WTC11 (cell line): ENCODE data around the gene CEBPB. TPM values are rescaled to one million over a fixed set of nuclear protein-coding genes. Genes with fewer than 3 reads are reported as not detected.

Experiments used
- ATAC-seq: fragments of 200-7000 bp; cut with Tn5 transposase; 2 replicates; pipeline ENCODE4 v1.10.0; 2021; ENCODE audit warnings: mild to moderate bottlenecking, moderate library complexity
- CTCF ChIA-PET: fragments of 300-600 bp; sonication (Branson Sonifier 250); formaldehyde crosslinking; loops from one replicate; lab custom pipeline; 2021; ENCODE audit warnings: antibody characterized with exemption; lab: Charles Lee
- POLR2A ChIA-PET: fragments of 350-600 bp; sonication (Branson Sonifier 250); formaldehyde crosslinking; loops from one replicate; lab custom pipeline; 2021; ENCODE audit warnings: antibody characterized with exemption; lab: Charles Lee
- DNase-seq: peaks from one replicate; pipeline ENCODE4 v3.0.0; 2021; ENCODE audit warnings: low spot score
- H3K27ac Mint-ChIP-seq: 2 replicates; pipeline ENCODE4 v1.8.0; 2021; ENCODE audit warnings: mixed read lengths
- H3K27me3 Mint-ChIP-seq: 2 replicates; pipeline ENCODE4 v1.8.0; 2021; ENCODE audit warnings: low read depth, mild to moderate bottlenecking, moderate library complexity, mixed read lengths
- H3K36me3 Mint-ChIP-seq: 2 replicates; pipeline ENCODE4 v1.8.0; 2021; ENCODE audit warnings: mixed read lengths
- H3K4me1 Mint-ChIP-seq: 2 replicates; pipeline ENCODE4 v1.8.0; 2022; ENCODE audit warnings: mixed read lengths
- H3K4me3 Mint-ChIP-seq: 2 replicates; pipeline ENCODE4 v1.8.0; 2021; ENCODE audit warnings: mild to moderate bottlenecking, moderate library complexity, mixed read lengths
- H3K9me3 Mint-ChIP-seq: 2 replicates; pipeline ENCODE4 v1.8.0; 2021; ENCODE audit warnings: mixed read lengths
- AFF4 ChIP-seq: sonication (generic); formaldehyde crosslinking; IDR thresholded peaks from 2 replicates; pipeline ENCODE4 v1.8.1; 2023; ENCODE audit warnings: mild to moderate bottlenecking, missing genetic modification reagents, borderline replicate concordance
- ELF4 ChIP-seq: sonication (generic); formaldehyde crosslinking; IDR thresholded peaks from 2 replicates; pipeline ENCODE4 v1.8.1; 2022; ENCODE audit warnings: low read depth, mild to moderate bottlenecking, moderate library complexity, missing genetic modification reagents
- GABPB1 ChIP-seq: sonication (generic); formaldehyde crosslinking; IDR thresholded peaks from 2 replicates; pipeline ENCODE4 v1.8.1; 2023; ENCODE audit warnings: mild to moderate bottlenecking, missing genetic modification reagents
- KAT7 ChIP-seq: sonication (generic); formaldehyde crosslinking; IDR thresholded peaks from 2 replicates; pipeline ENCODE4 v1.8.1; 2023; ENCODE audit warnings: missing genetic modification reagents, mild to moderate bottlenecking, borderline replicate concordance
- STAT6 ChIP-seq: sonication (generic); formaldehyde crosslinking; conservative IDR thresholded peaks from 2 replicates; pipeline ENCODE4 v1.8.1; 2023; ENCODE audit warnings: mild to moderate bottlenecking, low read depth, missing genetic modification reagents, moderate library complexity
- ZBTB43 ChIP-seq: sonication (generic); formaldehyde crosslinking; IDR thresholded peaks from 2 replicates; pipeline ENCODE4 v1.8.1; 2023; ENCODE audit warnings: mild to moderate bottlenecking, missing genetic modification reagents
- ZNF416 ChIP-seq: fragments of 250-450 bp; sonication (Bioruptor Pico); IDR thresholded peaks from 2 replicates; pipeline ENCODE4 v1.9.0; 2021; ENCODE audit warnings: mild to moderate bottlenecking, inconsistent platforms
- total RNA-seq: library from RNA; stranded (reverse); gene quantifications from 3 replicates; pipeline ENCODE4 v1.2.3, GENCODE V29; 2021
- TF ChIP-seq, protein P1 (sequence below): sonication (generic); formaldehyde crosslinking; IDR thresholded peaks from 2 replicates; pipeline ENCODE4 v1.8.1; 2022; ENCODE audit warnings: mild to moderate bottlenecking, missing genetic modification reagents, moderate library complexity, borderline replicate concordance
- TF ChIP-seq, protein P2 (sequence below): fragments of 250-450 bp; sonication (Bioruptor Pico); IDR thresholded peaks from 2 replicates; pipeline ENCODE4 v1.9.0; 2021; ENCODE audit warnings: mild to moderate bottlenecking
- TF ChIP-seq, protein P3 (sequence below): sonication (generic); formaldehyde crosslinking; IDR thresholded peaks from 2 replicates; pipeline ENCODE4 v1.8.0; 2022; ENCODE audit warnings: mild to moderate bottlenecking, missing genetic modification reagents

The CEBPB gene
- total RNA-seq, 1 experiment from 2014 or later: 29.1 TPM

DNA sequence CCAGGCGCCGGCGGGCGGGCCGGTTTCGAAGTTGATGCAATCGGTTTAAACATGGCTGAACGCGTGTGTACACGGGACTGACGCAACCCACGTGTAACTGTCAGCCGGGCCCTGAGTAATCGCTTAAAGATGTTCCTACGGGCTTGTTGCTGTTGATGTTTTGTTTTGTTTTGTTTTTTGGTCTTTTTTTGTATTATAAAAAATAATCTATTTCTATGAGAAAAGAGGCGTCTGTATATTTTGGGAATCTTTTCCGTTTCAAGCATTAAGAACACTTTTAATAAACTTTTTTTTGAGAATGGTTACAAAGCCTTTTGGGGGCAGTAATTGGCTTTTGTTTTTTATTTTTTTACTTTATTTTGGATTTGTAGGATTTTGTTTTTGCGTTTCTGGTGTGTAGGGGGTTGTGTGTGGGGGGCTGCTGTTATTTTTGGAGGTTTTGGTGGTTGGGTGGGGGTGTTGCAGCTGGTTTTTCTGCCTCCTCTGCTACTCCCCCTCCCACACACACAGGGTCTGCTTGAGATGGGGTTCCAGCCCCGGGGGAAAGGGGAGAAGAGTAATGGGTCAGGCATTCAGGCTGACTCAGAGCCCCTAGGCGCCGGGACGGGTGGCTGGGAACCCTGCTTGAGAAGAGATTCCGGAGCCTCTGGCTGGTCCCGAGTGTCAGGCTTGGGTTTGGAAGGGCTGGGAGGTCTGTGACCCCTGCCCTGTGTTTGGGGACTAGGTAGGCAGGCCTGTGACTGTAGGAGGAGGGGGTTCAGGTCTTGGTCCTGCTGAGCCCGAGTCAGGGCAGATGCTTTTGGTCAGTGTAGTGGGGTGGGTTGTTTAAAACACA, 2.0 kb downstream of the CEBPB start (continued):
- TF ChIP-seq STAT6: no peak

- 0 out of 2 replicates have a peak, but pooled peaks have one; percentile 33 for TF ChIP-seq KAT7 (CRISPR knock-in tag)
- no peak for TF ChIP-seq ZNF416 (CRISPR knock-in tag)
- TF ChIP-seq, protein P1, sequence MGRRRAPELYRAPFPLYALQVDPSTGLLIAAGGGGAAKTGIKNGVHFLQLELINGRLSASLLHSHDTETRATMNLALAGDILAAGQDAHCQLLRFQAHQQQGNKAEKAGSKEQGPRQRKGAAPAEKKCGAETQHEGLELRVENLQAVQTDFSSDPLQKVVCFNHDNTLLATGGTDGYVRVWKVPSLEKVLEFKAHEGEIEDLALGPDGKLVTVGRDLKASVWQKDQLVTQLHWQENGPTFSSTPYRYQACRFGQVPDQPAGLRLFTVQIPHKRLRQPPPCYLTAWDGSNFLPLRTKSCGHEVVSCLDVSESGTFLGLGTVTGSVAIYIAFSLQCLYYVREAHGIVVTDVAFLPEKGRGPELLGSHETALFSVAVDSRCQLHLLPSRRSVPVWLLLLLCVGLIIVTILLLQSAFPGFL (CRISPR knock-in tag): 0 out of 2 replicates have a peak, but pooled peaks have one; percentile 42
- TF ChIP-seq AFF4 (CRISPR knock-in tag): no peak
- peak; percentile 41; the same call in 1 of the 2 replicates for TF ChIP-seq GABPB1 (CRISPR knock-in tag)
- TF ChIP-seq ZBTB43 (CRISPR knock-in tag): no peak
- TF ChIP-seq ELF4: no peak
- TF ChIP-seq, protein P2, sequence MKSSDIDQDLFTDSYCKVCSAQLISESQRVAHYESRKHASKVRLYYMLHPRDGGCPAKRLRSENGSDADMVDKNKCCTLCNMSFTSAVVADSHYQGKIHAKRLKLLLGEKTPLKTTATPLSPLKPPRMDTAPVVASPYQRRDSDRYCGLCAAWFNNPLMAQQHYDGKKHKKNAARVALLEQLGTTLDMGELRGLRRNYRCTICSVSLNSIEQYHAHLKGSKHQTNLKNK (CRISPR knock-in tag): no peak
- TF ChIP-seq, protein P3, sequence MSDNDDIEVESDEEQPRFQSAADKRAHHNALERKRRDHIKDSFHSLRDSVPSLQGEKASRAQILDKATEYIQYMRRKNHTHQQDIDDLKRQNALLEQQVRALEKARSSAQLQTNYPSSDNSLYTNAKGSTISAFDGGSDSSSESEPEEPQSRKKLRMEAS (CRISPR knock-in tag): no peak
- no peak for TF ChIP-seq STAT6
- H3K4me3 Mint-ChIP-seq: peak overlapping the region; percentile 84
- H3K9me3 Mint-ChIP-seq: no peaks in the 10 kb centered on the region
- DNase-seq (no peak), ATAC-seq (no peak)
- H3K4me1 Mint-ChIP-seq: peaks cover 51% of the 10 kb centered on the region
- no peaks in the 10 kb centered on the region; the same call in 1 of the 2 replicates for H3K27me3 Mint-ChIP-seq
- CTCF ChIA-PET: interaction anchor here (1.0 kb wide), 2 partner anchors 14 to 68 kb away, joined by 3 read pairs; no protein-coding TSS in a partner anchor
- no peaks in the 10 kb centered on the region for H3K36me3 Mint-ChIP-seq
- peak overlapping the region; percentile 86; the same call in 1 of the 2 replicates for H3K27ac Mint-ChIP-seq
- POLR2A ChIA-PET: interaction anchor here (0.8 kb wide), 1 partner anchor 10 kb away, joined by 3 read pairs; no protein-coding TSS in a partner anchor
Observed at GRCh38 chr20:50193199-50193835, 2.7 kb downstream of the CEBPB start.
